MM.1S (cell line): Measurements from ENCODE around the gene PLVAP.

Experiments
- DNase-seq: peaks from one replicate; pipeline ENCODE4 v3.0.0-alpha.2; 2015
- H2AFZ ChIP-seq: fragments of 300-600 bp; sonication (generic); 2 replicates; pipeline ENCODE4 v1.6.0; 2016; ENCODE audit warnings: antibody characterized with exemption, low read length
- H3F3A ChIP-seq: fragments of 300-600 bp; sonication (generic); 2 replicates; pipeline ENCODE4 v1.6.1; 2016; ENCODE audit warnings: mild to moderate bottlenecking, antibody characterized with exemption, low read length, moderate library complexity, mixed read lengths; ENCODE audit not compliant: insufficient read depth
- H3K27ac ChIP-seq: fragments of 300-600 bp; sonication (generic); 2 replicates; pipeline ENCODE4 v1.5.1; 2016; ENCODE audit warnings: mild to moderate bottlenecking, low read length
- H3K27me3 ChIP-seq: fragments of 300-600 bp; sonication (generic); replicated peaks from 2 replicates; pipeline ENCODE4 v1.6.0; 2016; ENCODE audit warnings: low read length; ENCODE audit not compliant: insufficient read depth
- H3K36me3 ChIP-seq: fragments of 300-600 bp; sonication (generic); replicated peaks from 2 replicates; pipeline ENCODE4 v1.6.1; 2016; ENCODE audit warnings: mild to moderate bottlenecking, low read length, mixed read lengths; ENCODE audit not compliant: insufficient read depth
- H3K4me1 ChIP-seq: fragments of 300-600 bp; sonication (generic); 2 replicates; pipeline ENCODE4 v1.6.1; 2016; ENCODE audit warnings: low read length, mixed read lengths
- H3K4me2 ChIP-seq: fragments of 300-600 bp; sonication (generic); 2 replicates; pipeline ENCODE4 v1.6.0; 2016; ENCODE audit warnings: low read depth, low read length
- H3K4me3 ChIP-seq: fragments of 300-600 bp; sonication (generic); 2 replicates; pipeline ENCODE4 v1.5.1; 2016; ENCODE audit warnings: low read length, mixed read lengths
- H3K79me2 ChIP-seq: fragments of 300-600 bp; sonication (generic); 2 replicates; pipeline ENCODE4 v1.6.1; 2016; ENCODE audit warnings: mixed run types, low read length, mixed read lengths
- H3K9ac ChIP-seq: fragments of 300-600 bp; sonication (generic); 2 replicates; pipeline ENCODE4 v1.6.1; 2016; ENCODE audit warnings: low read length, mixed read lengths
- H3K9me2 ChIP-seq: fragments of 300-600 bp; sonication (generic); replicated peaks from 2 replicates; pipeline ENCODE4 v1.6.1; 2016; ENCODE audit warnings: mild to moderate bottlenecking, low read length, mixed read lengths; ENCODE audit not compliant: insufficient read depth
- H3K9me3 ChIP-seq: fragments of 300-600 bp; sonication (generic); replicated peaks from 2 replicates; pipeline ENCODE4 v1.6.1; 2016; ENCODE audit warnings: mild to moderate bottlenecking, low read length, mixed read lengths; ENCODE audit not compliant: insufficient read depth
- H4K20me1 ChIP-seq: fragments of 300-600 bp; sonication (generic); 2 replicates; pipeline ENCODE4 v1.6.1; 2016; ENCODE audit warnings: mild to moderate bottlenecking, low read length, moderate library complexity, mixed read lengths; ENCODE audit not compliant: insufficient read depth
- EZH2 ChIP-seq: fragments of 300-600 bp; sonication (generic); optimal IDR thresholded peaks from 2 replicates; pipeline ENCODE3; 2017; ENCODE audit warnings: low read depth, mild to moderate bottlenecking, antibody characterized with exemption, low read length, mixed read lengths
- EZH2phosphoT487 ChIP-seq: fragments of 300-600 bp; sonication (generic); IDR thresholded peaks from 2 replicates; pipeline ENCODE4 v1.6.1; 2018; ENCODE audit warnings: antibody characterized with exemption, low read length
- TF ChIP-seq, protein P1 (sequence below): fragments of 300-600 bp; sonication (generic); IDR thresholded peaks from 2 replicates; pipeline ENCODE4 v1.5.1; 2016; ENCODE audit warnings: antibody characterized with exemption, low read length, mixed read lengths

PLVAP gene, protein sequence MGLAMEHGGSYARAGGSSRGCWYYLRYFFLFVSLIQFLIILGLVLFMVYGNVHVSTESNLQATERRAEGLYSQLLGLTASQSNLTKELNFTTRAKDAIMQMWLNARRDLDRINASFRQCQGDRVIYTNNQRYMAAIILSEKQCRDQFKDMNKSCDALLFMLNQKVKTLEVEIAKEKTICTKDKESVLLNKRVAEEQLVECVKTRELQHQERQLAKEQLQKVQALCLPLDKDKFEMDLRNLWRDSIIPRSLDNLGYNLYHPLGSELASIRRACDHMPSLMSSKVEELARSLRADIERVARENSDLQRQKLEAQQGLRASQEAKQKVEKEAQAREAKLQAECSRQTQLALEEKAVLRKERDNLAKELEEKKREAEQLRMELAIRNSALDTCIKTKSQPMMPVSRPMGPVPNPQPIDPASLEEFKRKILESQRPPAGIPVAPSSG

DNA sequence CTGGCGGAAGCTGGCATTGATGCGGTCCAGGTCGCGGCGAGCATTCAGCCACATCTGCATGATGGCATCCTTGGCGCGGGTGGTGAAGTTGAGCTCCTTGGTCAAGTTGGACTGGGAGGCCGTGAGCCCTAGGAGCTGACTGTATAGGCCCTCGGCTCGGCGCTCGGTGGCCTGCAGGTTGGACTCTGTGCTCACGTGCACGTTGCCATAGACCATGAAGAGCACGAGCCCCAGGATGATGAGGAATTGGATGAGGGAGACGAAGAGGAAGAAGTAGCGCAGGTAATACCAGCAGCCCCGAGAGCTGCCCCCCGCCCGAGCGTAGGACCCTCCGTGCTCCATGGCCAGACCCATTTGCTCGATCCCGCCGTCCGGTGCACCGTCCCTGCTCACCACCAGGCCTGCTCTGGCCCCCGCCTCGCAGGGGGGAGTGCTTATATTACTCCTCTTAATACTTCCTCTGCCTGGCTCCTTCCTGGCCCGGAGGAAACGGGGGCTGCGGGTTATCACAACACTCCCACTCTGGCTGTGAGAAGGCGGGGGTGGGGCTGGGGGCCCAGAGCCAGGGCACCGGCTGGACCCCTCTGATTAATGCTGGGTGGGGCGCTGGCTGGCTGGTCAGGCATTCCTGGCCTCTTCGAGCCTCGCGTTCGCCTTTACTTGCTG is at the start of gene PLVAP:
Gene PLVAP (minus strand): TSS at position 408 of the 666 bp plus-strand sequence. CDS start 54 bp downstream, at position 354.
- no peaks in the 10 kb centered on the region for H4K20me1 ChIP-seq
- DNase-seq: no peak
- no peak within 1 kb of the TSS for H3K27ac ChIP-seq
- no peaks in the 10 kb centered on the region for H3K9me3 ChIP-seq
- peaks cover 12% of the 10 kb centered on the region; the same call in 1 of the 2 replicates for H3F3A ChIP-seq
- H3K9me2 ChIP-seq: no peaks in the 10 kb centered on the region
- no peaks in the 10 kb centered on the region for H3K79me2 ChIP-seq
- no peak within 1 kb of the TSS for H3K9ac ChIP-seq
- H2AFZ ChIP-seq: no peak within 1 kb of the TSS
- no peaks in the 10 kb centered on the region for H3K36me3 ChIP-seq
- no peak within 1 kb of the TSS for H3K4me3 ChIP-seq
- no peak within 1 kb of the TSS for H3K4me2 ChIP-seq
- TF ChIP-seq EZH2phosphoT487 (no peak), EZH2 (no peak)
- TF ChIP-seq, protein P1, sequence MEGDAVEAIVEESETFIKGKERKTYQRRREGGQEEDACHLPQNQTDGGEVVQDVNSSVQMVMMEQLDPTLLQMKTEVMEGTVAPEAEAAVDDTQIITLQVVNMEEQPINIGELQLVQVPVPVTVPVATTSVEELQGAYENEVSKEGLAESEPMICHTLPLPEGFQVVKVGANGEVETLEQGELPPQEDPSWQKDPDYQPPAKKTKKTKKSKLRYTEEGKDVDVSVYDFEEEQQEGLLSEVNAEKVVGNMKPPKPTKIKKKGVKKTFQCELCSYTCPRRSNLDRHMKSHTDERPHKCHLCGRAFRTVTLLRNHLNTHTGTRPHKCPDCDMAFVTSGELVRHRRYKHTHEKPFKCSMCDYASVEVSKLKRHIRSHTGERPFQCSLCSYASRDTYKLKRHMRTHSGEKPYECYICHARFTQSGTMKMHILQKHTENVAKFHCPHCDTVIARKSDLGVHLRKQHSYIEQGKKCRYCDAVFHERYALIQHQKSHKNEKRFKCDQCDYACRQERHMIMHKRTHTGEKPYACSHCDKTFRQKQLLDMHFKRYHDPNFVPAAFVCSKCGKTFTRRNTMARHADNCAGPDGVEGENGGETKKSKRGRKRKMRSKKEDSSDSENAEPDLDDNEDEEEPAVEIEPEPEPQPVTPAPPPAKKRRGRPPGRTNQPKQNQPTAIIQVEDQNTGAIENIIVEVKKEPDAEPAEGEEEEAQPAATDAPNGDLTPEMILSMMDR: no peak
- H3K4me1 ChIP-seq: peaks cover 25% of the 10 kb centered on the region
- H3K27me3 ChIP-seq: no peaks in the 10 kb centered on the region

DNA sequence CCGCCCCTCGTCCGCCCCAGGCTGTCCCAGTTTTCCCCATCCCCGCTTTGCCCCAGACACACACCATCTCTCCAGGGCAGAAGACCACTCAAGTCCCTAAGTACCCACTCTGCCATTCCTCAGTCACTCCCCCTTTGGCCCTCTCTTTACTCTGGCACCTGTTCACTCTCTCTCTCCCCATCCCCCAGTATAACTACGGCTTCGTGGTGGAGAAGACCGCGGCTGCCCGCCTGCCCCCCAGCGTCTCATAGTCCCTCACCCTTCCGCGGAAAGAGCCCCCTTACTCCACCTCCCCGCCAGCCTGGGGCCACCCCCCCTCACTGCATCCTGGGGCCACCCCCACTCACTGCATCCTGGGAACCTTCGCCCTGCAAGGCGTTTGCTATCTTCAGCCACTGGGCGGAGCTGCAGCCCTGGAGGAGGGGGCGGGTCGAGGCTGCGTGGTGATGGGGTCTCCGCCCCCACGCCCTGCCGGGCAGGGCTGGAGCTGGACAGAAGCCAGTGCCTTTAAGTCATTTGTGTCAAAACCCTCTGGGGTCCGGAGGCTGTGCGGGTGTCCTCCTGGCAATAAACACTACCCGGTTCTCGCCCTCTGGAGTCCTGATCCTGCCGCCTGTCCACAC is 47.7 kb upstream of the PLVAP start:
- Histone ChIP-seq H3K4me2 (no peak overlapping the region), H3K9me3 (no peaks in the 10 kb centered on the region), H4K20me1 (no peaks in the 10 kb centered on the region), H3K79me2 (no peaks in the 10 kb centered on the region), H3K9ac (no peak overlapping the region), H3F3A (peaks cover 7% of the 10 kb centered on the region; the same call in 1 of the 2 replicates), H3K9me2 (no peaks in the 10 kb centered on the region), H2AFZ (no peak overlapping the region), H3K27me3 (peaks cover 7% of the 10 kb centered on the region), H3K36me3 (no peaks in the 10 kb centered on the region), H3K4me1 (no peaks in the 10 kb centered on the region), H3K4me3 (no peak overlapping the region), H3K27ac (no peak overlapping the region)
- DNase-seq: no peak
- TF ChIP-seq, protein P1: peak; percentile 31
- no peak for TF ChIP-seq EZH2

DNA sequence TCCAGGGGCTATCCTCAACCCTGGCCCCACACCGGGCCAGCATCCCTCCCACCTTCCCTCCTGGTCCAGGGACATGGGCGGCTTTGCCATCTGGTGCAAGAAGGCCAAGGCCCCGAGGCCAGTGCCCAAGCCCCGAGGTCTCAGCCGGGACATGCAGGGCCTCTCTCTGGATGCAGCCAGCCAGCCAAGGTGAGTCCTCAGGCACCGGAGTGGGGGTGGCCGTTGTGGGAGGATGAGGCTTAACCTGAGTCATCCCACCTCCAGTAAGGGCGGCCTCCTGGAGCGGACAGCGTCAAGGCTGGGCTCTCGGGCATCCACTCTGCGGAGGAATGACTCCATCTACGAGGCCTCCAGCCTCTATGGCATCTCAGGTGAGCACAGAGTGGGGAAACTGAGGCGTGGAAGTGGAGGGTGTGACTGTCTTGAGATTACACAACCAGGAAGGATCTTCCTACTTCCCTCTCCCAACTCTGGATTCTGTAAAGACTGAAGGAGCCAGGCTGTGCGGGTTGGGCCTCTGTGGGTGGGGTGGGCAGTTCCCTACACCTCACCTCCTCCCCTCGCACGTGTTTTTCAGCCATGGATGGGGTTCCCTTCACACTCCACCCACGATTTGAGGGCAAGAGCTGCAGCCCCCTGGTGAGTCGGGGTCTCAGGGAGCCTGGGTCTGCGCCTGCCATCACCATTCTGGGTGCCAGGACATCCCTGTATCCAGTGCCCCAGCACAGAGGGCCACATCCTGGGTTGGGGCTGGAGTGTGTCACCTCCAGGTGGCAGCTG is 46.5 kb upstream of the PLVAP start:
- Histone ChIP-seq H3K9me3 (no peaks in the 10 kb centered on the region), H3F3A (peaks cover 12% of the 10 kb centered on the region), H3K27ac (no peak overlapping the region), H2AFZ (no peak overlapping the region), H3K4me1 (peaks cover 3% of the 10 kb centered on the region; the same call in 1 of the 2 replicates), H3K27me3 (no peaks in the 10 kb centered on the region), H3K9ac (no peak overlapping the region), H3K9me2 (no peaks in the 10 kb centered on the region), H3K4me3 (no peak overlapping the region), H3K36me3 (no peaks in the 10 kb centered on the region), H3K79me2 (no peaks in the 10 kb centered on the region), H3K4me2 (no peak overlapping the region), H4K20me1 (no peaks in the 10 kb centered on the region)
- no peak for TF ChIP-seq EZH2
- TF ChIP-seq, protein P1: no peak
- no peak for TF ChIP-seq EZH2phosphoT487
- no peak for DNase-seq
